ENCODE data around the gene GPR171.

Gene GPR171

DNA sequence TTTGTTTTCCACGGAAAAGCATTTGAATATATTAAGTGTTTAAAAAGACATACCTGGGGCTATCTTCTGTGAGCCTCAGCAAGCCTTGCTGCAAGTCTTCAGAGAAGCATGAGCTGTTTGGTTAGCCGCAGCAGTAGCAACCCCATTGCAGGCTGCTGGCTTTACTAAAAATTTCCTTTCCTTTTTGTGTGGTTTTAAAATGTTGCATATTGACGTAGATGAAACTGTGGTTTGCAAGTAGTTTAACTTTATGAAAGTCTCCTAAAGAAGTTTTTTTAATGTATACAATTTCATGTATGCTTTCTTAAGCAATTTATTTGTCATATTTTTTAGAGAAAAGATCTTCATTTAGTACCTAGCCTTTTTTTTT is at the start of gene GPR171:
TSS of gene GPR171 (minus strand) at position 166 of the 370 bp plus-strand sequence. CDS start 3,830 bp downstream, outside the sequence.
- TF ChIP-seq CTCF (IDR thresholded peaks at IDR 0.05) = no peak

DNA sequence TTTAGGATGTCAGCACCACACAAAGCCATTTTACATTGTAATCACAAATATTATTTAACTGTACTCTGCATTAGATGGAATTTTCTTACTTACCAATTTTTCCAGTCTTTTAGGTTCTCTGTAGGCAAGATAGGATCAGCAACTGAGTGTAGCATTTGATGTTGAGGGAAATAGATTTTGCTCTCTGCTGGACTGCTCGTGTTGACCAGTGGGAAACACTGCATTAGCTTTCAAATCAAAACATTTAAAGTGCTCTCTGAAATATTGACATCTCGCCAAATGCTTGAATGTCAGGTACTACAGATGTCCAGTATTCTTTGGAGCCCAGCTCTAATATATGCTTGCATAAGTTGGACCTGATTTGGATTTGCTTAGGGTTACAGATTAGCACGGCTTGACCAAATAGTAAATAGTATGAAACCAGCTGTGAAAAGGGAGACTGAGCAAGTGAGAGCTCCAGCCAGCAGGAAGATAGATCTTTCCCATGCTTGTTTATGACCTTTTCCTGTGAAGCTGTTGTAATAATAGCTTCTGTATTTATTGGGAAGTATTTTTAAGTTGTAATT is 45.8 kb upstream of the GPR171 start:
- no peak for TF ChIP-seq CTCF (IDR thresholded peaks at IDR 0.05)

GRCh38 chr3:151236736-151237135 is 33.7 kb upstream of the GPR171 start:
- TF ChIP-seq CTCF (IDR thresholded peaks at IDR 0.05) = no peak

DNA sequence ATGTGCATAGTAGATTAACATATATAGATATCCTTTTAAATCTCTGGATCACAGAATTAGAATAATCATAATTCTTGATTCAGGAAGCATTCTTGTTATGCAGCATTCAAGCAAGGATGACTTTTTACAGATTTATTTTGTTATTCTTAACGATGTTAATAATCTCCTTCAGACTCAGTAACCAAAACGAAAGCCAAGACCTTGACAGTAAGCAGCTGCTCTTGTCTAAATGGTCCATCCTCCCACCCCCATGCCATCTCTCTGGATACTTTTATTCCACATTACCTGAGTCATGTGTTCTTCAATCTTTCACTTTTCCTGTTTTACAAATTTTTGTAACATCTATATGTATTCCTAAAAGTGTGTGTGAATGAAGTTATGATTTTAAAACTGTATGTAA is 33.3 kb upstream of the GPR171 start:
- TF ChIP-seq CTCF (IDR thresholded peaks at IDR 0.05) = no peak

GRCh38 chr3:151234825-151235224 is 31.8 kb upstream of the GPR171 start:
- TF ChIP-seq CTCF (IDR thresholded peaks at IDR 0.05) = no peak

DNA sequence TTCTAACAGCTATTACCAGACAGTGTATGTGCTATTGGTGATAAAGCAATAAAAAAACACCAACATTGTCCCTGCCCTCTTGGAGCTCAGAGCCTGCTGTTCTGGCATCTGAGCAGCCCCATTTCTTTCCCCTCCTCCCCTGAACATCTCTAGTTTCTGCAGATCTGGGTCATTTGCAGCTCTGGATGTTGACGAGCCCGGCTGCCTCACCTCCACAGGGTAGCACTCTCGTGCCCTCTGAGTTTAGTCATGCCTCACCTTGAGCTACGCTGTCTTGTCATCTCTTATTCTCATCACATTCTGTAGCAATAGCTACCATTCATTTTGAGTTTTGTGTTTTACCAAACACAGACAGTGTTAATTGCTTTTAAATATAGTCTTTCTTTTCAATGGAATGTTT is 30.0 kb upstream of the GPR171 start:
- no peak for TF ChIP-seq CTCF (IDR thresholded peaks at IDR 0.05)

- no peak for TF ChIP-seq CTCF (IDR thresholded peaks at IDR 0.05)
Observed at GRCh38 chr3:151230646-151231045, 27.6 kb upstream of the GPR171 start.

DNA sequence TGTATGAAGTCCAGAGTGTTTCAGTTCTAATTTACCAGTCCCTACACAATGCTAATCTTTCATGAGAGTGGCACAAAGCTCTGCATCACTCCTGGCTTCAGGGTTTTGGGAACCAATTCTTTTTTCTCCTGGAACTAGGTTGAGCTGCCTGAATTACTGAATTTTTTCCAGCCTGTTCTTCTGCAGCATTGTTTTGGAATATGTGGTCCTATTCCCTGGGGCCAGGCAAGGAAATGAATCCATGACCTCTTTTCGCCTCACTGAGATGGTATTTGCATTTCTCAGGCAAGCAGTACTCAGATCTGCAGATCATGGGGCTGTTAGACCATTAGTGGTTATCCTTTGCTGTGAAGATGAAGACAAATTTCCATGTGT is 25.6 kb upstream of the GPR171 start:
- no peak for TF ChIP-seq CTCF (IDR thresholded peaks at IDR 0.05)

Data from LNCAP (cell line).